GM12878 (cell line): ENCODE measurements around the gene TTI1. TPM values are rescaled to one million over a fixed set of nuclear protein-coding genes. Genes with fewer than 3 reads are reported as not detected.

Experiments
- ATAC-seq: fragments of 200-7000 bp; cut with Tn5 transposase; 3 replicates; pipeline ENCODE4 v1.9.1; 2020; ENCODE audit warnings: mild to moderate bottlenecking, moderate library complexity
- BruUV-seq: library from RNA; stranded (reverse); fragments of 400-500 nt; replicated peaks from 2 replicates; lab custom pipeline; 2021; lab: Mats Ljungman, UMichigan
- CTCF ChIA-PET: fragments of 300-600 bp; sonication (Branson Sonifier 250); formaldehyde crosslinking; extraction: SDS; loops from one replicate; lab custom pipeline; 2021; ENCODE audit warnings: inconsistent platforms; lab: Yijun Ruan, JAX
- POLR2A ChIA-PET: fragments of 350-600 bp; formaldehyde crosslinking; extraction: SDS; loops from one replicate; lab custom pipeline; 2021; ENCODE audit warnings: inconsistent platforms; lab: Charles Lee
- RAD21 ChIA-PET: fragments of 300-600 bp; sonication (Branson Sonifier 250); formaldehyde crosslinking; loops from one replicate; lab custom pipeline; 2023; ENCODE audit warnings: antibody characterized with exemption; ENCODE audit not compliant: unreplicated experiment; lab: Charles Lee
- SMC1A ChIA-PET: fragments of 300-600 bp; sonication (Branson Sonifier 250); formaldehyde crosslinking; loops from one replicate; lab custom pipeline; 2023; ENCODE audit not compliant: unreplicated experiment, uncharacterized antibody; lab: Charles Lee
- DNase-seq: peaks from one replicate; pipeline ENCODE4 v3.0.0-alpha.2; 2011; ENCODE audit warnings: low read depth, low spot score
- FAIRE-seq: peaks from 3 replicates; lab custom pipeline; 2011; peaks lifted over from hg19 to GRCh38; lab: Jason Lieb, UNC
- H2AFZ ChIP-seq: 2 replicates; pipeline ENCODE4 v1.6.0; 2011; ENCODE audit warnings: low read depth, low read length, control low read depth; ENCODE audit not compliant: control insufficient read depth
- H3K27ac ChIP-seq: 2 replicates; pipeline ENCODE4 v1.5.1; 2011; ENCODE audit warnings: control low read depth; ENCODE audit not compliant: control insufficient read depth, insufficient read depth
- H3K27me3 ChIP-seq, 2 experiments: replicated peaks in 1 of 2; 2 replicates each; pipeline versions ENCODE4 v1.6.0 to v1.6.1; 2011; ENCODE audit warnings: low read length in 1 of 2; ENCODE audit not compliant: control insufficient read depth in 2 of 2, insufficient read depth in 2 of 2
- H3K36me3 ChIP-seq, 2 experiments: 2 replicates each; pipeline ENCODE4 v1.5.1; 2011; ENCODE audit warnings: low read length in 1 of 2; ENCODE audit not compliant: control insufficient read depth in 2 of 2, insufficient read depth in 2 of 2
- H3K4me1 ChIP-seq: 2 replicates; pipeline ENCODE4 v1.6.1; 2011; ENCODE audit warnings: mild to moderate bottlenecking, low read length, moderate library complexity, mixed read lengths; ENCODE audit not compliant: control insufficient read depth, insufficient read depth
- H3K4me2 ChIP-seq: 2 replicates; pipeline ENCODE4 v1.6.0; 2011; ENCODE audit warnings: control low read depth; ENCODE audit not compliant: control insufficient read depth, insufficient read depth
- H3K4me3 ChIP-seq: fragments of 200-600 bp; sonication (generic); 2 replicates; pipeline ENCODE4 v1.5.1; 2016
- H3K79me2 ChIP-seq: 2 replicates; pipeline ENCODE4 v1.6.0; 2011; ENCODE audit warnings: low read length; ENCODE audit not compliant: control insufficient read depth, insufficient read depth
- H3K9ac ChIP-seq: 2 replicates; pipeline ENCODE4 v1.8.0; 2011; ENCODE audit warnings: low read length, control low read depth, mixed read lengths; ENCODE audit not compliant: control insufficient read depth, insufficient read depth
- H3K9me3 ChIP-seq: replicated peaks from 3 replicates; pipeline ENCODE4 v1.5.1; 2011; ENCODE audit warnings: mild to moderate bottlenecking, low read length; ENCODE audit not compliant: control insufficient read depth, insufficient read depth
- H4K20me1 ChIP-seq: 2 replicates; pipeline ENCODE4 v1.6.0; 2011; ENCODE audit not compliant: control insufficient read depth, insufficient read depth
- CBX5 ChIP-seq: sonication (generic); IDR thresholded peaks from 2 replicates; pipeline ENCODE4 v1.6.1; 2016; ENCODE audit warnings: low read depth, moderate library complexity, mild to moderate bottlenecking, inconsistent platforms
- CUX1 ChIP-seq: IDR thresholded peaks from 2 replicates; pipeline ENCODE4 v1.6.1; 2012; ENCODE audit warnings: improper control_type of control experiment, low read depth, low read length; ENCODE audit not compliant: insufficient replicate concordance
- DPF2 ChIP-seq: fragments of 450-650 bp; IDR thresholded peaks from 2 replicates; pipeline ENCODE4 v1.6.1; 2017; ENCODE audit warnings: mild to moderate bottlenecking
- EGR1 ChIP-seq, 2 experiments: IDR thresholded peaks; 1 replicate in 1 of 2; 2 replicates in 1 of 2; pipeline ENCODE4 v1.6.1; 2011 to 2012; ENCODE audit warnings: low read depth in 2 of 2, low read length in 2 of 2, borderline replicate concordance in 1 of 2, mild to moderate bottlenecking in 1 of 2, moderate library complexity in 1 of 2
- HSF1 ChIP-seq: fragments of 150-350 bp; IDR thresholded peaks from 2 replicates; pipeline ENCODE4 v1.6.1; 2014; ENCODE audit warnings: mild to moderate bottlenecking, low read depth, low read length
- IKZF1 ChIP-seq: fragments of 450-650 bp; conservative IDR thresholded peaks from 2 replicates; pipeline ENCODE4 v1.6.1; 2017; ENCODE audit warnings: antibody characterized with exemption, mild to moderate bottlenecking
- KDM1A ChIP-seq: fragments of 200-600 bp; sonication (generic); IDR thresholded peaks from 2 replicates; pipeline ENCODE4 v1.6.1; 2016; ENCODE audit warnings: borderline replicate concordance
- LARP7 ChIP-seq: fragments of 450-650 bp; IDR thresholded peaks from 2 replicates; pipeline ENCODE4 v1.6.1; 2017; ENCODE audit warnings: mild to moderate bottlenecking
- NR2F1 ChIP-seq: fragments of 450-650 bp; conservative IDR thresholded peaks from 2 replicates; pipeline ENCODE4 v1.6.1; 2017; ENCODE audit warnings: mild to moderate bottlenecking
- POLR2A ChIP-seq: IDR thresholded peaks from 2 replicates; pipeline ENCODE4 v1.6.1; 2011; ENCODE audit warnings: low read depth, mild to moderate bottlenecking, low read length
- POU2F2 ChIP-seq: IDR thresholded peaks from 3 replicates; pipeline ENCODE4 v1.6.1; 2011; ENCODE audit warnings: low read depth, mild to moderate bottlenecking, low read length, borderline replicate concordance
- SKIL ChIP-seq: fragments of 450-650 bp; IDR thresholded peaks from 2 replicates; pipeline ENCODE4 v1.6.1; 2017; ENCODE audit warnings: mild to moderate bottlenecking, low read depth, inconsistent platforms; ENCODE audit not compliant: poor library complexity, severe bottlenecking
- SUZ12 ChIP-seq: fragments of 200-600 bp; sonication (generic); IDR thresholded peaks from one replicate; pipeline ENCODE4 v1.6.1; 2018; ENCODE audit warnings: antibody characterized with exemption, mild to moderate bottlenecking; ENCODE audit not compliant: unreplicated experiment
- TCF3 ChIP-seq: IDR thresholded peaks from 2 replicates; pipeline ENCODE4 v1.6.1; 2012; ENCODE audit warnings: low read depth, mild to moderate bottlenecking, low read length, borderline replicate concordance; ENCODE audit not compliant: insufficient read depth
- ZNF24 ChIP-seq: fragments of 450-650 bp; IDR thresholded peaks from 2 replicates; pipeline ENCODE4 v1.6.1; 2017; ENCODE audit warnings: antibody characterized with exemption, mild to moderate bottlenecking
- WGBS: methylation state at CpG from one replicate; pipeline ENCODE4 v1.1.6; 2016; ENCODE audit warnings: low lambda C conversion rate; ENCODE audit not compliant: insufficient replicate concordance, insufficient coverage; ENCODE audit errors: missing lambda C conversion rate; 5-methylcytosine and 5-hydroxymethylcytosine counted together
- in situ Hi-C: fragments of 300-500 bp; cut with MboI; formaldehyde crosslinking; loops from 9 replicates; pipeline ENCODE4 v1.14.3; 2018; ENCODE audit warnings: mixed read lengths
- intact Hi-C: fragments of 100-400 bp; cut with micrococcal nuclease; formaldehyde crosslinking; loops from one replicate; pipeline ENCODE4 v1.14.2; 2022; ENCODE audit not compliant: unreplicated experiment
- polyA plus RNA-seq, 11 experiments: library from polyadenylated mRNA; depleted of rRNA in 4 of 11; unstranded in 6 of 11; stranded (reverse) in 5 of 11; fragments of >200 nt; fragmentation: Nextera tagmentation in 4 of 11; fragmentation: Illumina TruSeq in 1 of 11; extraction: Ambion mirVana in 4 of 11; extraction: Trizol in 1 of 11; gene quantifications; 1 replicate in 1 of 11; 2 replicates in 10 of 11; pipeline versions ENCODE4 v1.2.1 to v1.2.3, GENCODE V29; 2011 to 2016; ENCODE audit warnings: inconsistent platforms in 2 of 11, missing spikeins in 2 of 11, low read depth in 1 of 11
- total RNA-seq, 4 experiments: library from RNA; depleted of rRNA in 3 of 4; stranded (reverse); fragments of >200 nt in 3 of 4; fragmentation: Illumina TruSeq in 1 of 4; extraction: Trizol in 1 of 4; gene quantifications; 2 replicates each; pipeline versions ENCODE4 v1.2.1 to v1.2.3, GENCODE V29; 2013 to 2021

Gene TTI1
- total and polyA plus RNA-seq, 10 of the 15 experiments (the other 5 are each of a cell fraction or from before 2014, with no cell fraction given), result 5.3 to 44.6 (median 24.9) TPM

- H3K9me3 ChIP-seq, result peaks cover 2% of the 10 kb centered on the region; the same call in 1 of the 3 replicates
- TF ChIP-seq SKIL (no peak), LARP7 (no peak), TCF3 (no peak), CUX1 (no peak), EGR1 (IDR thresholded peaks at IDR 0.05; ENCODE audit: borderline replicate concordance in 1 of 2, low read depth in 2 of 2, low read length in 2 of 2) (no peak), POU2F2 (no peak), DPF2 (no peak), IKZF1 (no peak), SUZ12 (no peak), POLR2A (no peak), HSF1 (no peak), NR2F1 (no peak), ZNF24 (no peak), KDM1A (no peak), CBX5 (no peak)
- WGBS, result 97% methylated on average over 5 of the region's 5 CpGs
- no peaks in the 10 kb centered on the region for H3K79me2 ChIP-seq
- CTCF ChIA-PET, result interaction anchor here (0.5 to 19.0 kb wide), 7 partner anchors 15 to 158 kb away, joined by 3 to 404 read pairs (median 14); partner anchors contain the start of gene TGM2
- no TSS peak for BruUV-seq
- RAD21 ChIA-PET, result interaction anchor here (1.1 to 2.5 kb wide), 4 partner anchors 10 to 158 kb away, joined by 3 to 21 read pairs (median 4); no protein-coding TSS in a partner anchor
- H4K20me1 ChIP-seq, result no peaks in the 10 kb centered on the region
- H3K27me3 ChIP-seq, result no peaks in the 10 kb centered on the region
- in situ Hi-C loops, result loop anchor here (25.0 kb wide), 1 partner anchor 99 kb away; the partner anchor contains the start of gene TGM2
- H3K4me3 ChIP-seq, result no peak overlapping the region
- POLR2A ChIA-PET, result interaction anchor here (0.6 to 0.8 kb wide), 4 partner anchors 12 to 267 kb away, joined by 3 to 5 read pairs (median 3); no protein-coding TSS in a partner anchor
- intact Hi-C loops, result no loop called here
- no peak overlapping the region for H3K4me2 ChIP-seq
- H3K36me3 ChIP-seq, result peaks cover 25 to 34% of the 10 kb centered on the region in 2 experiments
- H3K4me1 ChIP-seq, result peaks cover 22% of the 10 kb centered on the region
- no peak overlapping the region for H2AFZ ChIP-seq
- no peak for FAIRE-seq
- no peak for DNase-seq
- no peak for ATAC-seq
- SMC1A ChIA-PET, result interaction anchor here (1.3 to 6.1 kb wide), 8 partner anchors 11 to 158 kb away, joined by 3 to 128 read pairs (median 9); no protein-coding TSS in a partner anchor
- H3K9ac ChIP-seq, result no peak overlapping the region
- no peak overlapping the region for H3K27ac ChIP-seq
These were observed 29.6 kb upstream of the TTI1 start for GRCh38 chr20:38062890-38063289.
